AML-193 (cell line): Measurements from ENCODE around the gene PLEKHM3.
"Not testable (repeated sequence)": the region's sequence is repeated elsewhere in the genome, so short reads cannot be mapped to it uniquely, and the experiment has no call there.

Source experiments
- DNase-seq, 2 experiments: peaks; one replicate each; lab custom pipeline; 2025; lab: John Stamatoyannopoulos, UW

PLEKHM3 gene

DNA sequence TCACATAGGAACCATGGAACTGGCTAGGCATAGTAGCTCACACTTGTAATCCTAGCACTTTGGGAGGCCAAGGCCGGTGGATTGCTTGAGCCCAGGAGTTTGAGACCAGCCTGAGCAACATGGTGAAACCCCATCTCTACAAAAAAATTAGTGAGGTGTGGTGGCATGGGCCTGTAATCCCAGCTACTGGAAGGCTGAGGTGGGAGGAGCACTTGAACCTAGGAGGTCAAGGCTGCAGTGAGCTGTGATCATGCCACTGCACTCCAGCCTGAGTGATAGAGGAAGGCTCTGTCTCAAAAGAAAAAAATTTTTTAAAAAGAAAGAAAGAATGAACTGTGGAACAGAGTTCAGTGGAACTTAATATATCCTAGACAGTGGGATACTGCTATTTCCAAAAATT lies 76.1 kb downstream of the PLEKHM3 start:
- DNase-seq = not testable (repeated sequence)

DNA sequence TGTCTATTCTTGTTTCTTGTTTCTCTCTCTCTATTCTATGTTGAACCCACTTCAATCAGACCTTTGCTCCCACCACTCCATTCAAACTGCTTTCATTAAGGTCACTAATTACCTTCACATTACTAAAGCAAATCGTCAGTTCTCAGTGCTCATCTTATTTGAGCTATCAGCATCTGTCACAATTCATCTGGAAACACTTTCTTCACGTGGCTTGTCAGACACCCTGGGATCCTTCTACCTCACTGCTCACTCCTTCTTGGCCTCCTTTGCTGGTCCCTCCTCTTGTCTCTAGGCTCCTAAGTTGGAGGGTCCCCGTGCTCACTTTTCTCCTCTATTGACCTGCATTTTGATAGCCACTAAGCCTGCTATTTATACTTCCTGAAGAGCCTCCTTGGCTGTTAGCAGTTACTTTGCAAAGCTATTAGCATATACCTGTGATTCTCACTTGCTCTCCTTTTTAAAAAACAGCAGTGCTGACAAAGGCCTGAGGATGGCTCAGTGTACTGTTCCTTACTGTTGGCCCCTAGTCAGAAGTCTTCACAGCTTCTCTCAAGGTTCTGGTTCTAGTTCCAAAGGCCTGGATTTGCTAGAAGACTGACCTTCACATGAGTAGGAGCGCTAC lies 80.2 kb downstream of the PLEKHM3 start:
- DNase-seq = no peak

DNA sequence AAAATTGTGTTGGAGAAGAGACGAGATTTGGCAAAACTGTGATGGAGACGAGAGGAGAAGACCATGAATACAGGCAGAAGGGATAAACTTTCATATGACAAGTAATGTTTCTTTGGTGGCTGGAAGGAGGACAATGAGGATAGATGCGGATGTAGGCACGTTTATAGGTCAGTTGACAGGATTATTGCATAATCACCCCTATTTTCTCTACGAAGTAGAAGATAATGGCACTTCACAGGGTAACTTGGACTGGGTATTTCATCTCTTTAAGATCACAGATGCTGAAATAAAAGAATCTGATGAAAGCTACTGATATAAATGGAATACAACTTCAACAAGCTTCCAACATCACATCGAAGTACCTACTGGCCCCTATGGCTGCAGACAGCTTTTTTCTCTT lies 81.0 kb downstream of the PLEKHM3 start:
- DNase-seq = no peak

DNA sequence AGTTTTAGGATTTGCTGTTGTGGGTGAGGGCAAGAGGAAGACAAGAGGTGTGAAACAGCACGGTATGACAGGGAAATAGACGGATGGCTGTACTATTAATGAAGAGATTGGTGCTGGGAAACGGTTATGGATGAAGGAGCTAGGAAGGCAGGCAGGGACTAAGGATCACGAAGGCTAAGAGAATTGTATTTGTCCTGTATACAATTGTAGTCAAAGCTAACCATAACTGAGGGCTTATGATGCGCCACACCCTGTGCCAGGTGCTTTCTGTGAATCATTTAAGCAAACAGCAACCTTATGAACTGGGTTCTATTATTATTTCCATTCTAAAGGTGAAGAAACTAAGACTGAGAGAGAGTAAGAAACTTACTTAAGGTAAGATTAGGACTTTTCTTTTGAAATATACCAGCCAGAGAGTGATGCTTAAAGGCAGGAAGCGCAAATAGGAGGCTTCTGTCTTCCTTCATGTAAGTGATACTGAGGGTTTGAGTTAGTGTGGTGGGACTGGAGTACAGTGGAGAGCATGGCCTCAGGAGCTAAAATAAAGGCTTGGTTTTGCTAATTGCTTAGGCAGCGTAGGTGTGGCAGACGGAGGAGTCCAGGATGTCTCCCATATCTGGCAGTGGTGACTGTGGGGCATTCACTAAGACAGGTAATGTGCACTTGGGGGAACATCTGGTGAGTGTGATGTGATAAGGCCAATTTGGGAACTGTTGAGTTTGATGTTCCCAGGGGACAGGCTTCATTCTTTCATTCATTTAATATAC lies 85.8 kb downstream of the PLEKHM3 start:
- DNase-seq = no peak

DNA sequence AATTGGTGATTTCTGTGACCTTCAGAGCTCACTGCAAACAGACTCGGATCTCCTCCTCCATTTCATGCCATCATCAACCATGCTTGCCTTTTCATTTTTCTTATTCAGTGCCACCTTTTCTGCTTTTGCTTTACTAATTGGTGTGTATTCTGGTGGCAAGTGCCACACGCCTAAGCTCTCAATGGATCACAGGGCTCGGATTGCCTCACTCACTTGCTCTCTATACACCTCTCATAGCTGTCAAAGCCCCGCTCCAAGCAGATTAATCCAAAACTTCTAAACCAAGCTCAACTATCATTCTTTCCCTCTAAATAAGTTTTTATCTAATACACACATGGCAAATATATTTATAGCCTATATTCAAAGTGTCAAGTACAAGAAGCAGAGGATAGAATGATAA lies 86.4 kb downstream of the PLEKHM3 start:
- DNase-seq = no peak

DNA sequence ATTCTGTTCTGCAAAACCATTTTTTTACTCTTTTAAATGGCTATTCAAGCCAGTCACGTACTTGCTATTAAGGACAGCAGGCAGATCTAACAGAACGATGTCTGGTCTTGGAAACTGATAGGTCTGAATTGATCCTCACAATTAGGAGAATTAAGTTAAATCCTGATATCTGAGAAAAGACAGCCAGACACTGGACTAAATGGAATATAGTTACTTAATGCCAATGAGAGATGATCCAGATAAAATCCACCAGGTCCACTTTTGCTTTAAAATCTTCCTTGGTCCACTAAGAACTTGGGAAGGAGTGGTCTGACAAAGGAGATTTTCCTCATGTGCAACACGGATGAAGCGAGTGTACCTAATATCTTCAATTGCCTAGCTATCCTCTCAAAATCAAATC lies 86.9 kb downstream of the PLEKHM3 start:
- DNase-seq = no peak

DNA sequence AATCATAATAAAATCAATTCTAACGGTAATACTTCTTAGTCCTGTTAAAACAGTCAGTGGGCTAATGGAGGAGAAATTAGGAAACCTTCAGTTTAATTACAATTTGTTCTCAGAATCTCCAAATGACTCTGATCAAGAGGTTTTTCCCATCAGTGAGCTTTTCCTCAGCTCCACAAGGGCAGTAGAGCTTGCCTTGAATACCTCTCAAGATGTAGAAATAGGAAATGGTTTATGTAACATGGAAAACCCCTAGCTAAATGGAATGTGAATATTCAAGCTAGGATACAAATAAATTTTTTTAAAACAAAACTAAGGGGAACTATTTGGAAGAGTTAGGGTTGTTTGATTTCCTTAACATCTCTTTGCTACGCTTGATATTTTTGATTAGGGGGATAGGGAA lies 87.5 kb downstream of the PLEKHM3 start:
- no peak for DNase-seq

DNA sequence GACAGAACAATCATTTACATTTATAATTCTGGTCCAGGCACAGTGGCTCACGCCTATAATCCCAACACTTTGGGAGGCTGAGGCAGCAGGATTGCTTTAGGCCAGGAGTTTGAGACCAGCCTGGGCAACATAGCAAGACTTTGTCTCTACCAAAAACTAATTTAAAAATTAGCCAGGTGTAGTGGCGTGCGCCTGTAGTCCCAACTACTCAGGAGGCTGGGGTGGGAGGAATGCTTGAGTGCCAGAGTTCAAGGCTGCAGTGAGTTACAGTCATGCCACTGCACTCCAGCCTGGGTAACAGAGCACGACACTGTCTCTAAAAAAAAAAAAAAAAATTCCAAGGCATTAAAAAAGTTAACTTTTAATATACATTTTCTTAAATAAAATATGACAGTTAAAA lies 88.1 kb downstream of the PLEKHM3 start:
- DNase-seq = no peak

DNA sequence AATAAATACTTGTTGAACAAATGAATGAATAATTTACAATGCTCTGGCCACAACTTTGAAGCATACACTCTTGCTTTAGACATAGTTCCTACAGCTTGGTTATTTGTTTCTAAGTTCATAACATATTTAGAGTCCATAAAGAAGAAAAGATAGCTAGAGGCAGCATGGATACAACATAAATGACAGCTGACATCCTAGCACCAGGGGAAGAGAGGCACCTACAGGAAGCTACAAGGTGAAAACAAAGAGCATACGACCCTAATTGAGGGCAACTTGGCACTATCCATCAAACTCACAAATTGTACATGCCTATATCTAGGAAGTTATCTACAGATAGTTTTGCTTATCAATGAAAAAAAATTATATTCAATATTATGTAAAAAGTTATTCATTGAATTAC lies 88.9 kb downstream of the PLEKHM3 start:
- no peak for DNase-seq

DNA sequence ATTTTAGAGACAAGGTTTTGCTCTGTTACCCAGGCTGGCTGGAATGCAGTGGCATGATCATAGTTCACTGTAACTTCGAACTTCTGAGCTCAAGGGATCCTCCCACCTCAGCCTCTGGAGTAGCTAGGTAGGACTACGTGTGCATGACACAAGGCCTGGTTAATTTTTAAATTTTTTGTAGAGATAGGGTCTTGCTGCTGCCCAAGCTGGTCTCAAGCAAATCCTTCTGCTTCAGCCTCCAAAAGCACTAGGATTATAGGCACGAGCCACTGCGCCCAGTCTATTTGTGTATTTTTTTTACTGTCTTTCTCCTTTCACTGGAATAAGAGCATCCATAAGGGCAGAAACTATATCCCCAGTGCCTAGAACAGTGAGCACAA lies 89.3 kb downstream of the PLEKHM3 start:
- DNase-seq = no peak

DNA sequence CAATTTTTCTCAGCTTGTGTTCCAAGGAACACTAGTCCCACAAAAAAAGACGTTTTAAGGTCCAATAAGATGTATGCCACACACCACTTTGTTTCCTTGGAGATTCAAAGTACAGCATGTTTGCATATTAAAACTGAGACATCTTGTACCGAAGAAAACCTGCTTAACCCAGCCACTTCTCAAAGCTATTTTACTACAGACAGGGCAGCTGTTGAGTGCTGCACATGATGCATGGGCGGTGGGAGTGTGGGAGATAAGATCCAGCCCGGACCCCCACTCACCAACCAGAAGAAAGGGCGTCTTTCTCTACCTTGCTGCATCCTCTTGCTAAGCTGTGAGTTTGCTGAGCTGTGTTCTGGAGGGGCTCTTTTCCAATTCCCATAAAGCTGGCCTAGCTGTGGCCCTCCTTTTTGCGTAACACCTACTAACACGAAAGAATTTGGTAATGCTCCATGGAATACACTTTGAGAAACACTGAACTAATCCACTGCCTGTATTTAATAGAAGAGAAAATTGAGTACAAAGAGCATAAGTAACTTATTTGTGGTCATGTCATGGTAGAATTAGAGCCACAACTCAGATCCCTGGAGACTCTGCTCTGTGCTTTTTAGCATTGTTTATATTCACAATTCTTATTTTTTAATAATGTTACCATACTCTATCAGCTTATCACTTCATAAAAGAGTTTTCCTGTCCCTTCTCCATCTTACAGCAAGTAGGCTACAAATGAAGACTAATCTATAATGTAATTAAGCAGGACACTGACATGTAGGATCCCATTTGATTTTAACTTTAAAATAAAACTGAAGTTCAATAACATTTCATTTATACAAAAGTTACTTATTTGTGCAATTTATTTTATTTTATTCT lies 90.0 kb downstream of the PLEKHM3 start:
- no peak for DNase-seq

DNA sequence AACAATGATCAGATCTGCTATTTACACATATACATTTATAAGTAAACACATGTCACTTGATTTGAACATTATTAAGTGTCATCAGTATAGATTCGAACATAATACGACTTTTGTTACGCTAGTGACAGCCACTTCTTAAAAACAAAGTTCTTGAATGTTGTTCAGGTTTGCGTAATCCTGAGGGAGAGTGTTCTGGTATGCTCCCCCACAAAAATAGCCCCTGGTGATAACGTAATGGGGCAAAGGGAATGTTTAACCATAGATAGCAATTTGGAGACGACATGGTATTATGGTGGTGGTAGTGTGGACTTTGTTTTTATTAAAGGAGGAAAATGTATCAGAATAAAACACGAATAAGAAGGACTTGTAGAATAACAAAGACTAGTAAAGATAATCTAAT lies 90.6 kb downstream of the PLEKHM3 start:
- DNase-seq = no peak

DNA sequence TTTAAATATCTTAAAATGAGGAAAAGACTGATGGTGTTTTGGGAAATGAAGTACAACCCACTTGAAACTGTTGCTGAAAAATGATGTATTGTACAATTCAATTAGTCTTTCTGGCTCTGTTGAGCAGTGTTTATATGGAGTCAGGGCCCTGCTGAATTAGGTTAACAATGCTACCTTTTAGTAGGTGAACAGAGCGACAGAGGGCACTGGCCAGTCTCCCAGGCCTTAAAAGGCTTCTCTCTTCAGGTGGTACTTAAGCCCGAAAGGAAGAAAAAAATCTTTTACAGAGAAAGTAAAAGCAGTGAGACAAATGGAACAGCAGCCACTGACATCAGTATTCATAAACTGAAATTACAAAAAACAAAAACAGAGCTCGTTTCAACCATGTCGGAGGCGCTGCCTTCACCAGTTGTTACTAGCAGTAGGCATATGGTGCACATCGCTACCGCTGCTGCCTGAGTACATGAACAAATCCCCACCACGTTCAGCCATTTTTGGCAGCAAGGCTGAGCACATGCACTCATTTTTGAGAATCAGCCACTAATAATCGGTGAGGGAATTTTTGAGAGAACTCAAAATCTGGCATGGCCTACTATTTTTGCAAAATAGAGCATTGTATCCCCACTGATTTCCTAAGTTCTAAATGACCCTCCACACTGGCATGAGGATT lies 91.8 kb downstream of the PLEKHM3 start:
- DNase-seq = no peak

DNA sequence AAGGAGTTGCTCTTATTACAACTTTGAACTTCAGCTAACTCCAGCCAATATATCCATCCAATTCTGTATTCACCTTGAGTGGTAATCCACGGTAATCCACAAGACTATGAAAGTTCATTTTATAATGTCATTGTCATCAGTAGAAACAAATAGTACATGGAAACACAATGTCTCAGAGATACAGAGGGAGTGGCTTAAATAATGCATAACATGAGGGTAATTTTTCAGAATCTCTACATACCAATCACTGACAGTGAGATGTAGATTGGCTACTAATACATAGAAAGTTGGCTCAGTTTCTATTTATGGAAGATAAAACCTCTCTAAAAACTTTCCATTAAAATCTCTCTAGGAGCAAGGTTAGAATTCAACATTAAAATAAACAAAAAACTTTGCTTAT lies 93.2 kb downstream of the PLEKHM3 start:
- no peak for DNase-seq

DNA sequence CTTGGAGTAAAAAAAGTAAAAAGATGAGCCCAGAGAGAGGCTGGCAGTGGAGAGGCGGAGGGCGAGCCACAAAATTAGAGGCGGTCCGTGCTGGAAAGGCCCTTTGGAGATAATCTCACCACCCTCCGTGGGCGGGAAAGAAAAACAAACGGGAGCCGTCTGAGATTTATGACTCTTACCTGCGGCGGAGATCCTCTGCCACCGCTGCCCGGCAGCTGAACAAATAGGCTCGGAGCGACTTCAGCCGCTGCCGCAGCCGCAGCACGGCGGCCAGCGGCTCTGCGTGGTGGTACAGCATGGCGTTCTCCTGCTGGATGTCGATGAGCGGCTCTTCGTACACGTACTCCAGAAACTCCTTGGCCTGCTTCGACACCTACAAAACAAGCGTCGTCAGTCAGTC lies 94.6 kb downstream of the PLEKHM3 start:
- DNase-seq = no peak

DNA sequence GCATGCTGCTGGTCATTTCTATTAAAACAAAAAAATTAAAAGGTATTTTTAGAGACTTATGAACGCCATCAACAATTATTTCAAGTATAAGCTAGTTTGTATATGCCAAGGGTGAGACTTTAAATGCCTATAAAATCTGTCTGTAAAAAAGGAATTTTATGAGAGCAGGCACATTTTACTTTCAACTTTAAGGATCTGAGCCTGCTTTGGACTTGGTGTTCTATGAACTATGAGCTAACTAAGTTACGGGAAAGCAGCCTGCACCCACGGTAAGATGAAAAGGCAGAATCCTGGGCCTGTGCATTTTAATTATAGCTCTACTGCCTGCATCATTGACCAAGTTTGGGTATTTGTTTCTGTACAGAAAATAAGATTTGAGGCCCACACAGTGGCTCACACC lies 95.4 kb downstream of the PLEKHM3 start:
- no peak for DNase-seq

DNA sequence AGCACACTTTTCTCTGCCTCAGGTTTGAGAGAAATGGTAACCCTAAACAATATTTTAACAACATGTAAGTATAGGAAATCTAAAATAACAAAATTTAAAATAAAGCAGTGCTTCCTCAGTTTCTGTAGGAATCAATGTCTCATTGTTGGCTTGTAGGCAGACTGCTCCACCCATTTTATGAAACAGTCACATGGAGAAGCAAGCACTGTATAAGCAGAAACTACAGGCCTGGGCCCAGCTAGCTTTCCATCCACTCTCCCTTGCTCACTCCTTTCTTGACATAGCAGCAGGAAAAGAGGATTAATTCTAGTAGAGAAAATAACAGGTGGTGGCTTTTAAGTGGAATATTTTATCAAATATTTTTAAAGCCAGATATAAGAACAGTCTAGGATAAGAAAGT lies 97.2 kb downstream of the PLEKHM3 start:
- DNase-seq = no peak

DNA sequence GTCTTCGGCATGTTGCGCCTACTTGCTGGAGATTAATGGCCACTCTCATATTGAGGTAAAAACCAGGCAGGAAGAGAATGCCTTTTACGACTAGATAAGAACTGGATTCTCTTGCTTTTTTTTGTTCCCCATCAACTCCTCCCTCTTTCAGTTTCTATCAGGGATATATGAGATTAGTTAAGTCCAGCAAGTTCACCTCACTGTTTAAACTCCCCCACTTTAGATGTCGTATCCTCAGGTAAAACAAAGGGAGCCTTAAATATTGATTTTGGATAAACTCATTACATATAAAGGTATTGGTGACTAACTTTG lies 98.4 kb downstream of the PLEKHM3 start:
- DNase-seq = no peak

DNA sequence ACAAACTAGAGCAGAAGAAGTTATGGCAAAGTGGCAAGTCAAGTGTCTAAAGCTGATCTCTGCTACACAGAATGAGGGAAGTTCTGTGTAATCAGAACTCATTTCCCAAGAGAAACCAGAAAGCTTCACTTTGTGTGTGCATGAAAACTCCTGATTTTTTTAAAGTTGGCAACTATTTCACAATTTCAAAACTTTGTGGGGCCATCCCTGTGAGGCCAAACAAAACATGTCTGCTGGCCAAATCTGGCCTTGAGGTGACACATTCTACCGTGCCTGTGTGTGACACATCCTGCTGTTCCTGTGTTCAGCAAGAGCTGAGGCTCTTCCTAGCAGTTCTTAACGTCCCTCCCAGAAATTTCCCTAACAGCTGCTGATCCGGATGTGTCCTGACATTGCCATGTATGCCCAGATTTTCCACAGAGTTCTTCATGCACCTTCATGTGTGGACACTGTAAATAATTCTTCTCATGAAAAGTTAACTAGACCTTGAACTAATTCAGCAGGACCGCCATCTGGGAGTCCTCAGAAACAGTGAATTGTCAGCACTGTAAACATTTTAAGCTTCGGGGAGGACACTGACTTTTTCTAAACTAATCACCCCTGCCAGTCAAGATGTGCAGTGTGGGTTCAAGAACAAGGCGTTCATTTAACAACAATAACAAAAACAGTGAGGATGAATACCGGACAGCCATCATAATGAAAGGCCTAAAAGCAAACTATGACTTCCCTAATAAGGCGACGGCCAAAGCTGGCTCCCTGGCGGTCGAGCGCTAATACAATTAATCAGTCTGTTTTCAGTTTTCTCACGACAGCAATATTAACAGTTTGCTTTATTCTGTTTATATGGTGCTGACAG lies 99.0 kb downstream of the PLEKHM3 start:
- no peak for DNase-seq

DNA sequence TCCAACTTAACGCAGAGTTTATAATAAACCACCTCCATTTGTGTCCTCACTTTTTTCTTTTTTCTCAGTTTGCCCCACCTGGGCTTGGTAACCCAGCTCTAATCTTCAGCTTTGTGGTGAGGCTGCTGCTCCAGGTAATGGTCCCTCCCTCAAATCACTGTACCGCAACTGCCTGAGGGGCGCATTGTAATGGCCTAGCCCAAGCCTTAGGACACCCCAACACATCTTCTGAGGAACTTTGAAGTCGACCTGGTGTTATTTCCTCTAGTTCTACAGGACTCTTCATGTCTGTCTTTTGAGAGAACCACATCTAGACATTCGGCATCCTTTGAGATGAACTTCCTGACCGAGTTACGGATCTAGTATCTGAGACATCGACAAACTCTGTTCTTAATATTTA lies 99.7 kb downstream of the PLEKHM3 start:
- no peak for DNase-seq

DNA sequence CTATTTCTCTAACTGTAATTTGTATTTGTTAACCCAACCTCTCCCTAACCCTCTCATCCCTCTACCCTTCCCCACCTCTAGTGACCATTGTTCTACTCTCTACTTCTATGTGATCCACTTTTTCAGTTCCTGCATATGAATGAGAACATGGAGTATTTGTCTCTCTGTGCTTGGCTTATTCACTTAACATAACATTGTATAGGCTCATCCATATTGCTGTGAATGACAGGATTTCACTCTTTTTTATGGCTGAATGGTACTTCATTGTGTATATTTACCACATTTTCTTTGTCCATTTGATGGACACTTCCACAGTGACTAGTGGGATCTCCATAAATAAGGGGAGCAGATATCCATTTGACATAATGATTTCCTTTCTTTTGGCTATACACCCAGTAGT lies 103.7 kb downstream of the PLEKHM3 start:
- no peak for DNase-seq

DNA sequence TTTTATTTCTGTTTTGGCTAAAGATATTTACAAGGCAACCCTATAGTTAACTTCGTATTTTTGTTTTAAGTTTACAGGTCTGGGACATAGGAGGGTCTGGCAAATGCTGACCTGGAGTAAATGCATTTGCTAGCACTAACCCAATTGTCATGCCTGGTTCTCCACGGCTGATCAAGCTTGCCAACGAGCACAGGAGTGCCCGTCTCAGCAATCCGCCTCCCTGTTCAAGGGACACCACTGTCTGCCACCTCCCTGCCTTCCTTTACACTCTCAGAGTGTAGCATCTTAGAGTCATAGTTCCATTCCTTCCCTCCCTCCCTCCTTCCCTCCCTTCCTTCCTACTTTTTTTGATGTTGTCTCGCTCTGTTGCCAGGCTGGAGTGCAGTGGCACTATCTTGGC lies 104.6 kb downstream of the PLEKHM3 start:
- no peak for DNase-seq
